Type B pancreatic cell (in vitro differentiated cells): ENCODE data around the gene GABARAPL1. TPM values are rescaled to one million over a fixed set of nuclear protein-coding genes. Genes with fewer than 3 reads are reported as not detected.

ENCODE experiments used
- DNase-seq: peaks from one replicate; pipeline ENCODE4 v3.0.0; 2021; ENCODE audit warnings: mixed read lengths; ENCODE audit not compliant: unreplicated experiment; ENCODE audit errors: extremely low spot score
- H3K27ac Mint-ChIP-seq: 2 replicates; pipeline ENCODE4 v1.8.0; 2021; ENCODE audit warnings: mild to moderate bottlenecking, mixed read lengths
- H3K27me3 Mint-ChIP-seq: 2 replicates; pipeline ENCODE4 v1.8.0; 2021; ENCODE audit warnings: mixed read lengths
- H3K36me3 Mint-ChIP-seq: 2 replicates; pipeline ENCODE4 v1.8.0; 2021; ENCODE audit warnings: mixed read lengths
- H3K4me1 Mint-ChIP-seq: one replicate; pipeline ENCODE4 v1.8.0; 2021; ENCODE audit warnings: mixed read lengths; ENCODE audit not compliant: unreplicated experiment
- H3K4me3 Mint-ChIP-seq: 2 replicates; pipeline ENCODE4 v1.8.0; 2021; ENCODE audit warnings: mild to moderate bottlenecking, mixed read lengths
- H3K9me3 Mint-ChIP-seq: 2 replicates; pipeline ENCODE4 v1.8.0; 2021; ENCODE audit warnings: mixed read lengths
- total RNA-seq: library from RNA; stranded (reverse); gene quantifications from 2 replicates; pipeline ENCODE4 v1.2.1, GENCODE V29; 2021; ENCODE audit warnings: low replicate concordance
- TF ChIP-seq, protein P1 (sequence below): fragments of 200-600 bp; sonication (generic); conservative IDR thresholded peaks from 2 replicates; pipeline ENCODE4 v1.5.0; 2021; ENCODE audit warnings: antibody characterized with exemption, mild to moderate bottlenecking

The GABARAPL1 gene
- total RNA-seq, 1 donor from 2014 or later = 43.5 TPM

DNA sequence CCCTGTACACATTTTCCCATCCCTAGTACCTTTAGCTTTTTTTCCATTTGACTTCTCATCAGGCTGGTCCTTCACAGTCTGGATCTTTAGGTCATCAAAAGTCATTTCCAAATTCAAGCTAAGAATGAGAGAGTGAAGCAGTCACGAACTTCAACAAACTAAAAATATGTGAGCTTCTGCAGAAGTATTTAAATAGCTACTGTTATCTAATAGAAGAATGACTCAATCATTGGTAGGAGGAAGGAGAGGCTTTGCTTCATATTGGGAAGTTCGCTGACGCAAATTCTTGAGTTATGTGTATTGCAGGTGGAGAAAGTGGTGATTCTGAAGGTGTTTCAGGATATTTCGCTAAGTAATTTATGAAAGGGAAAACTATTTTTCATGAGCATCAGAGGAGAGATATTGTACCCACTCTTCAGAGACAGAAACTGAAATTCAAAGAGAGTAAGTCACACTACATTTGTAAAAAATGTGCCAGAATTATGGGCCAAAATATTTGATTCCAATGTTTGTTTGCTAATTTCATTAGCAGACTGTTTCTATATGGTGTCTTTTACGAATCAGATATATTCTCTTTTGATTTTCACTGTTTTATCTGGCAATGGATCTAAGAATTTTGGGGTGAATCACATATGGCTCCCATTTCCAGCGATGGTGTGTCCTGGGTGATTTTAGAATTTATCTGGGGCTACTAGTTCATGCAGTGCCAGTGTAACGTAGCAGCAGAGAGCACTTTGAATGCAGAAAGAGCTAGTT is 40.5 kb upstream of the GABARAPL1 start, which contains the start of gene OLR1:
OLR1 (minus strand) TSS at position 160 of the 756 bp plus-strand sequence; CDS start at position 105, 55 bp downstream.
- peak within 1 kb of the TSS; percentile 7 for H3K27ac Mint-ChIP-seq
- H3K9me3 Mint-ChIP-seq = no peaks in the 10 kb centered on the region
- H3K36me3 Mint-ChIP-seq = no peaks in the 10 kb centered on the region
- TF ChIP-seq, protein P1, sequence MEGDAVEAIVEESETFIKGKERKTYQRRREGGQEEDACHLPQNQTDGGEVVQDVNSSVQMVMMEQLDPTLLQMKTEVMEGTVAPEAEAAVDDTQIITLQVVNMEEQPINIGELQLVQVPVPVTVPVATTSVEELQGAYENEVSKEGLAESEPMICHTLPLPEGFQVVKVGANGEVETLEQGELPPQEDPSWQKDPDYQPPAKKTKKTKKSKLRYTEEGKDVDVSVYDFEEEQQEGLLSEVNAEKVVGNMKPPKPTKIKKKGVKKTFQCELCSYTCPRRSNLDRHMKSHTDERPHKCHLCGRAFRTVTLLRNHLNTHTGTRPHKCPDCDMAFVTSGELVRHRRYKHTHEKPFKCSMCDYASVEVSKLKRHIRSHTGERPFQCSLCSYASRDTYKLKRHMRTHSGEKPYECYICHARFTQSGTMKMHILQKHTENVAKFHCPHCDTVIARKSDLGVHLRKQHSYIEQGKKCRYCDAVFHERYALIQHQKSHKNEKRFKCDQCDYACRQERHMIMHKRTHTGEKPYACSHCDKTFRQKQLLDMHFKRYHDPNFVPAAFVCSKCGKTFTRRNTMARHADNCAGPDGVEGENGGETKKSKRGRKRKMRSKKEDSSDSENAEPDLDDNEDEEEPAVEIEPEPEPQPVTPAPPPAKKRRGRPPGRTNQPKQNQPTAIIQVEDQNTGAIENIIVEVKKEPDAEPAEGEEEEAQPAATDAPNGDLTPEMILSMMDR = no peak
- no peak for DNase-seq
- no peaks in the 10 kb centered on the region for H3K4me1 Mint-ChIP-seq
- no peaks in the 10 kb centered on the region for H3K27me3 Mint-ChIP-seq
- no peak within 1 kb of the TSS for H3K4me3 Mint-ChIP-seq

- Mint-ChIP-seq H3K27me3 (peaks cover 5% of the 10 kb centered on the region), H3K9me3 (no peaks in the 10 kb centered on the region), H3K4me1 (peaks cover 4% of the 10 kb centered on the region), H3K36me3 (no peaks in the 10 kb centered on the region), H3K27ac (peak overlapping the region; percentile 92), H3K4me3 (no peak overlapping the region)
- no peak for DNase-seq
- TF ChIP-seq, protein P1 = no peak
Observed at GRCh38 chr12:10174986-10175614, 37.6 kb upstream of the GABARAPL1 start.

- no peak for DNase-seq
- TF ChIP-seq, protein P1 = no peak
- Mint-ChIP-seq H3K4me3 (peak overlapping the region; percentile 35), H3K4me1 (peaks cover 4% of the 10 kb centered on the region), H3K9me3 (no peaks in the 10 kb centered on the region), H3K27ac (peak overlapping the region; percentile 92), H3K27me3 (peaks cover 5% of the 10 kb centered on the region), H3K36me3 (no peaks in the 10 kb centered on the region)
Observed at GRCh38 chr12:10175846-10176636, 36.6 kb upstream of the GABARAPL1 start.

DNA sequence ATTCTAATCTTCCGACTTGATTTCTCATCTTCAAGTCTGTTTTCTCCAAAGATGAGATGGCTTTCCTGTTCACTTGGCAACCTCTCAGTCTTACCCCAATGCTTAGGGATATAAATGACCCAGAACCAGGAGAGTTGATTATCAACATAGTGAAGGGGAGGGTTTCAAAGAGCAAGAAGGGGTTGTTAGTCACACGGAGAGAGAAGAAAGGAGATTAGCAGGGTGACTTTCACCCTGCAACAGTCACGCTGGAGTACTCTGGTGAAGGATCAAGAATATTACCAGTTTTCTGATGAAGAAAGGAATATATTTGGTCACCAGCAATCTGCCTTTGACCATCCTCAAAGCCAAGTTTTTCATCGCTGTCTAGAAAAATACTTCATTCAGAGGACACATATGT is 33.9 kb upstream of the GABARAPL1 start, which contains the start of gene TMEM52B:
TMEM52B (plus strand) TSS at position 212 of the 400 bp plus-strand sequence. CDS start 543 bp downstream, outside the sequence.
- H3K27me3 Mint-ChIP-seq = peaks cover 9% of the 10 kb centered on the region
- peaks cover 4% of the 10 kb centered on the region for H3K4me1 Mint-ChIP-seq
- DNase-seq = no peak
- TF ChIP-seq, protein P1 = no peak
- H3K36me3 Mint-ChIP-seq = peaks cover 3% of the 10 kb centered on the region
- peak within 1 kb of the TSS; percentile 17 for H3K4me3 Mint-ChIP-seq
- peak within 1 kb of the TSS; percentile 35 for H3K27ac Mint-ChIP-seq
- no peaks in the 10 kb centered on the region for H3K9me3 Mint-ChIP-seq

GRCh38 chr12:10179776-10180181 is 32.9 kb upstream of the GABARAPL1 start:
- TF ChIP-seq, protein P1 = no peak
- Mint-ChIP-seq H3K27me3 (peaks cover 9% of the 10 kb centered on the region), H3K27ac (peak overlapping the region; percentile 35), H3K36me3 (peaks cover 3% of the 10 kb centered on the region), H3K9me3 (no peaks in the 10 kb centered on the region), H3K4me3 (peak overlapping the region; percentile 17), H3K4me1 (peaks cover 4% of the 10 kb centered on the region)
- no peak for DNase-seq
